Ectodermal cell (in vitro differentiated cells): Measurements from ENCODE around the gene IL20RB.

ENCODE experiments used
- H3K27ac ChIP-seq: 2 replicates; pipeline ENCODE4 v1.7.0; 2013; ENCODE audit warnings: mild to moderate bottlenecking, low read depth, low read length; ENCODE audit not compliant: insufficient read depth, poor library complexity, severe bottlenecking
- H3K27me3 ChIP-seq: 2 replicates; pipeline ENCODE4 v1.7.0; 2013; ENCODE audit warnings: mild to moderate bottlenecking, low read length; ENCODE audit not compliant: insufficient read depth, control insufficient read depth, poor library complexity, severe bottlenecking
- H3K36me3 ChIP-seq: one replicate; pipeline ENCODE4 v1.7.0; 2013; ENCODE audit warnings: low read length; ENCODE audit not compliant: control insufficient read depth, insufficient read depth
- H3K4me1 ChIP-seq: one replicate; pipeline ENCODE4 v1.7.0; 2013; ENCODE audit warnings: low read length; ENCODE audit not compliant: control insufficient read depth, insufficient read depth
- H3K4me3 ChIP-seq: 2 replicates; pipeline ENCODE4 v1.7.0; 2013; ENCODE audit warnings: low read depth, low read length, control low read depth; ENCODE audit not compliant: insufficient read depth
- H3K9me3 ChIP-seq: 2 replicates; pipeline ENCODE4 v1.7.0; 2013; ENCODE audit warnings: mild to moderate bottlenecking, low read length, moderate library complexity; ENCODE audit not compliant: control insufficient read depth
- WGBS, 2 experiments: methylation state at CpG; one replicate each; pipeline ENCODE4 v1.1.7; 2013; ENCODE audit warnings: missing lambda C conversion rate in 2 of 2; 5-methylcytosine and 5-hydroxymethylcytosine counted together

The IL20RB gene

DNA sequence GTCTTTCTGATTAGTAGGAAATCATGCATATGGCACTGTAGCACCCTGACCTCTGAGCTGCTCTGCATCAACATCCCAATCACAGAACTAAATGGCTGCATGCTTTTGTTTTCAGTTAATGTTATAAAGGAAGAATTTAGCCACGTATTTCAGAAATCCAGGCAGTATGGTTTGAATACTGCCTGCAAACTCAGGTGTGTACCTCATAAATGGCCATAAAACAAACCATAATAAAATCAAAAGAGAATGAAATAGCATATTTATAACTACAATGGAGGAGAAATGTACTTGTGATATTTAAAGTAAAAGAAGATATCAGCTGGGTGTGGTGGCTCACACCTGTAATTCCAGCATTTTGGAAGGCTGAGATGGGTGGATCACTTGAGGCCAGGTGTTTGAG lies 94.5 kb downstream of the IL20RB start:
- no peaks in the 10 kb centered on the region for H3K36me3 ChIP-seq
- no peak overlapping the region for H3K27ac ChIP-seq
- 67% methylated on average over 1 of the region's 1 CpG; no CpG with 5 or more reads in 1 of the 2 experiments for WGBS, 2 experiments
- no peak overlapping the region for H3K4me3 ChIP-seq
- H3K9me3 ChIP-seq, result no peaks in the 10 kb centered on the region
- H3K27me3 ChIP-seq, result no peaks in the 10 kb centered on the region
- H3K4me1 ChIP-seq, result peaks cover under 1% of the 10 kb centered on the region
